HCT116 (cell line): ENCODE results near the gene PAX7. TPM values are rescaled to one million over a fixed set of nuclear protein-coding genes. Genes with fewer than 3 reads are reported as not detected.

Source experiments
- ATAC-seq: fragments of 200-7000 bp; cut with Tn5 transposase; 2 replicates; pipeline ENCODE4 v1.9.1; 2020; ENCODE audit warnings: mild to moderate bottlenecking, moderate library complexity
- BruUV-seq: library from RNA; stranded (reverse); fragments of 400-500 nt; replicated peaks from 2 replicates; lab custom pipeline; 2021; lab: Mats Ljungman, UMichigan
- CTCF ChIA-PET: fragments of 300-600 bp; sonication (Branson Sonifier 250); formaldehyde crosslinking; loops from one replicate; lab custom pipeline; 2021; ENCODE audit warnings: antibody characterized with exemption; lab: Charles Lee
- POLR2A ChIA-PET: fragments of 300-600, 350-600 bp; sonication (Branson Sonifier 250); formaldehyde crosslinking; loops from one replicate; lab custom pipeline; 2021; ENCODE audit warnings: antibody characterized with exemption; lab: Charles Lee
- RAD21 ChIA-PET, 2 experiments: fragments of 300-600 bp; sonication (Branson Sonifier 250); formaldehyde crosslinking; loops; one replicate each; lab custom pipeline; 2023; ENCODE audit warnings: low total read pairs in 2 of 2; ENCODE audit not compliant: uncharacterized antibody in 2 of 2, unreplicated experiment in 2 of 2, low non-redundant PET in 1 of 2; lab: Charles Lee
- DNase-seq: peaks from one replicate; pipeline ENCODE4 v3.0.0-alpha.2; 2010; ENCODE audit warnings: low read depth, low spot score
- H2AFZ ChIP-seq: fragments of 200-600 bp; shearing (Covaris generic), sonication (generic); 2 replicates; pipeline ENCODE4 v1.6.1; 2017; ENCODE audit warnings: low read depth, mixed run types, mixed read lengths, antibody characterized with exemption, low read length; ENCODE audit not compliant: poor library complexity, severe bottlenecking
- H3K27ac ChIP-seq: 2 replicates; pipeline ENCODE4 v1.5.1; 2012; ENCODE audit warnings: low read depth, low read length
- H3K27me3 ChIP-seq: fragments of 200-600 bp; sonication (generic); 2 replicates; pipeline ENCODE4 v1.6.1; 2016; ENCODE audit warnings: mixed run types, low read length, mixed read lengths; ENCODE audit not compliant: insufficient read depth
- H3K36me3 ChIP-seq, 2 experiments: fragments of 200-500 bp in 1 of 2; fragments of 200-600 bp in 1 of 2; sonication (Bioruptor generic) in 1 of 2; sonication (generic) in 1 of 2; 2 replicates each; pipeline versions ENCODE4 v1.5.1 to v1.6.1; 2014 to 2016; ENCODE audit warnings: low read length in 2 of 2, inconsistent platforms in 1 of 2, mixed read lengths in 1 of 2, mixed run types in 1 of 2; ENCODE audit not compliant: insufficient read depth in 2 of 2, control insufficient read depth in 1 of 2
- H3K4me1 ChIP-seq, 2 experiments: fragments of 200-600 bp in 1 of 2; sonication (generic) in 1 of 2; 2 replicates each; pipeline versions ENCODE4 v1.5.1 to v1.6.1; 2012 to 2017; ENCODE audit warnings: low read length in 2 of 2, inconsistent platforms in 1 of 2, mild to moderate bottlenecking in 1 of 2, mixed read lengths in 1 of 2, mixed run types in 1 of 2, moderate library complexity in 1 of 2; ENCODE audit not compliant: insufficient read depth in 2 of 2, control insufficient read depth in 1 of 2
- H3K4me2 ChIP-seq: fragments of 200-600 bp; sonication (generic); 2 replicates; pipeline ENCODE4 v1.6.1; 2017; ENCODE audit warnings: mixed run types, low read length, mixed read lengths
- H3K4me3 ChIP-seq, 2 experiments: fragments of 200-600 bp in 1 of 2; sonication (generic) in 1 of 2; replicated peaks in 1 of 2; 2 replicates each; pipeline ENCODE4 v1.5.1; 2011 to 2016; ENCODE audit warnings: low read length in 2 of 2, control low read depth in 1 of 2, low read depth in 1 of 2, mild to moderate bottlenecking in 1 of 2, mixed read lengths in 1 of 2, mixed run types in 1 of 2
- H3K79me2 ChIP-seq: fragments of 200-600 bp; sonication (generic); 2 replicates; pipeline ENCODE4 v1.6.1; 2017; ENCODE audit warnings: mild to moderate bottlenecking, mixed run types, low read length, moderate library complexity, mixed read lengths; ENCODE audit not compliant: insufficient read depth
- H3K9ac ChIP-seq: fragments of 200-600 bp; sonication (generic); 2 replicates; pipeline ENCODE4 v1.6.1; 2016; ENCODE audit warnings: low read length, mixed read lengths
- H3K9me2 ChIP-seq: fragments of 200-600 bp; sonication (generic), shearing (Covaris generic); 2 replicates; pipeline ENCODE4 v1.6.1; 2017; ENCODE audit warnings: mixed run types, mild to moderate bottlenecking, moderate library complexity; ENCODE audit not compliant: insufficient read depth
- H3K9me3 ChIP-seq, 2 experiments: fragments of 200-500 bp in 1 of 2; fragments of 200-600 bp in 1 of 2; sonication (Bioruptor generic) in 1 of 2; sonication (generic) in 1 of 2; 2 replicates each; pipeline ENCODE4 v1.6.1; 2014 to 2017; ENCODE audit warnings: low read length in 2 of 2, mixed read lengths in 2 of 2, inconsistent platforms in 1 of 2, low read depth in 1 of 2, mild to moderate bottlenecking in 1 of 2, mixed run types in 1 of 2, moderate library complexity in 1 of 2; ENCODE audit not compliant: control insufficient read depth in 1 of 2, insufficient read depth in 1 of 2
- H4K20me1 ChIP-seq: fragments of 200-600 bp; sonication (generic), shearing (Covaris generic); 2 replicates; pipeline ENCODE4 v1.6.1; 2017; ENCODE audit warnings: mixed run types, mild to moderate bottlenecking, moderate library complexity; ENCODE audit not compliant: insufficient read depth
- CEBPB ChIP-seq: IDR thresholded peaks from 2 replicates; pipeline ENCODE4 v1.6.1; 2012; ENCODE audit warnings: low read depth
- EZH2 ChIP-seq: fragments of 200-600 bp; sonication (generic); IDR thresholded peaks from 2 replicates; pipeline ENCODE4 v1.6.1; 2017; ENCODE audit warnings: antibody characterized with exemption, mixed run types
- EZH2phosphoT487 ChIP-seq: fragments of 200-600 bp; IDR thresholded peaks from 2 replicates; pipeline ENCODE4 v1.6.1; 2018; ENCODE audit warnings: antibody characterized with exemption, borderline replicate concordance
- FOSL1 ChIP-seq: IDR thresholded peaks from 2 replicates; pipeline ENCODE4 v1.6.1; 2012; ENCODE audit warnings: low read depth
- RAD21 ChIP-seq: IDR thresholded peaks from 2 replicates; pipeline ENCODE4 v1.6.1; 2012; ENCODE audit warnings: low read depth, mild to moderate bottlenecking
- SP1 ChIP-seq: IDR thresholded peaks from 2 replicates; pipeline ENCODE4 v1.6.1; 2012; ENCODE audit warnings: low read depth
- SRF ChIP-seq: IDR thresholded peaks from 2 replicates; pipeline ENCODE4 v1.6.1; 2012; ENCODE audit warnings: low read depth
- TCF7L2 ChIP-seq: IDR thresholded peaks from 2 replicates; pipeline ENCODE4 v1.7.0; 2011; ENCODE audit warnings: borderline replicate concordance, inconsistent platforms; ENCODE audit not compliant: insufficient read depth, insufficient read length; ENCODE audit errors: extremely low read depth
- ZFX ChIP-seq: fragments of 450-650 bp; IDR thresholded peaks from 2 replicates; pipeline ENCODE4 v1.6.1; 2017
- intact Hi-C: fragments of 100-400 bp; cut with micrococcal nuclease; formaldehyde crosslinking; loops from 2 replicates; pipeline ENCODE4 v1.10.0; 2022
- total RNA-seq: library from RNA; stranded (reverse); gene quantifications from one replicate; pipeline ENCODE4 v1.2.1, GENCODE V29; 2021; ENCODE audit not compliant: unreplicated experiment
- TF ChIP-seq, protein P1 (sequence below): IDR thresholded peaks from 2 replicates; pipeline ENCODE4 v1.6.1; 2011; ENCODE audit warnings: mild to moderate bottlenecking, low read length, moderate library complexity; ENCODE audit not compliant: insufficient replicate concordance; ENCODE audit errors: extremely low read depth

PAX7 gene
- total RNA-seq, 1 experiment from 2014 or later, result not detected

DNA sequence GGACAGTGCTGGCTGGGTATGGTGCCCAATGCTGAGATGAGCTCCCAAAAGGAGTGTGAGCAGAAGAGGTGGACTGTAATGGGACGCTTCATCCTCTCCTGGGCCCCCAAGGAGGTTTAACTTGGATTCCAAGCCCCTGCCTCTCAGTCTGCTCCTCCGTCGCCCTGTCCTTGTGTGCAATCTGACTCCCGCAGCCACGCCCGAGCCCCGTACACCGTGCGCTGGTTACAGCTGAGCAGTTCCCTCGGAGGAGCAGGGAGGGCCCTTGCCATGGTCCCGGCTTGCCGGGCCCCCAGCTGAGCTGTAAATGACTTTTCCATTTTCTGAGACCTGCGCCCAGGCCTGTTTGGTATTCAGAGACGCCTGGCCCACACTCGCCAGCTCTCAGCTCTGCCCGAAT, 53.7 kb downstream of the PAX7 start:
- no TSS peak for BruUV-seq
- Histone ChIP-seq H3K27me3 (no peaks in the 10 kb centered on the region), H3K27ac (no peak overlapping the region), H3K4me3 (no peak overlapping the region), H3K9me2 (no peaks in the 10 kb centered on the region), H3K4me1 (no peaks in the 10 kb centered on the region; a peak in 2 of 4 replicates), H2AFZ (no peak overlapping the region), H3K9ac (no peak overlapping the region), H4K20me1 (no peaks in the 10 kb centered on the region), H3K9me3 (no peaks in the 10 kb centered on the region), H3K4me2 (no peak overlapping the region), H3K36me3 (no peaks in the 10 kb centered on the region), H3K79me2 (no peaks in the 10 kb centered on the region)
- RAD21 ChIA-PET, result no interaction called here
- CTCF ChIA-PET, result no interaction called here
- POLR2A ChIA-PET, result no interaction called here
- TF ChIP-seq SP1, result no peak
- TF ChIP-seq TCF7L2, result no peak
- TF ChIP-seq EZH2phosphoT487, result no peak
- no peak for TF ChIP-seq EZH2
- TF ChIP-seq SRF, result no peak
- TF ChIP-seq, protein P1, sequence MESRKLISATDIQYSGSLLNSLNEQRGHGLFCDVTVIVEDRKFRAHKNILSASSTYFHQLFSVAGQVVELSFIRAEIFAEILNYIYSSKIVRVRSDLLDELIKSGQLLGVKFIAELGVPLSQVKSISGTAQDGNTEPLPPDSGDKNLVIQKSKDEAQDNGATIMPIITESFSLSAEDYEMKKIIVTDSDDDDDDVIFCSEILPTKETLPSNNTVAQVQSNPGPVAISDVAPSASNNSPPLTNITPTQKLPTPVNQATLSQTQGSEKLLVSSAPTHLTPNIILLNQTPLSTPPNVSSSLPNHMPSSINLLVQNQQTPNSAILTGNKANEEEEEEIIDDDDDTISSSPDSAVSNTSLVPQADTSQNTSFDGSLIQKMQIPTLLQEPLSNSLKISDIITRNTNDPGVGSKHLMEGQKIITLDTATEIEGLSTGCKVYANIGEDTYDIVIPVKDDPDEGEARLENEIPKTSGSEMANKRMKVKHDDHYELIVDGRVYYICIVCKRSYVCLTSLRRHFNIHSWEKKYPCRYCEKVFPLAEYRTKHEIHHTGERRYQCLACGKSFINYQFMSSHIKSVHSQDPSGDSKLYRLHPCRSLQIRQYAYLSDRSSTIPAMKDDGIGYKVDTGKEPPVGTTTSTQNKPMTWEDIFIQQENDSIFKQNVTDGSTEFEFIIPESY, result no peak
- TF ChIP-seq CEBPB, result no peak
- ATAC-seq, result no peak
- no peak for DNase-seq
- intact Hi-C loops, result no loop called here

DNA sequence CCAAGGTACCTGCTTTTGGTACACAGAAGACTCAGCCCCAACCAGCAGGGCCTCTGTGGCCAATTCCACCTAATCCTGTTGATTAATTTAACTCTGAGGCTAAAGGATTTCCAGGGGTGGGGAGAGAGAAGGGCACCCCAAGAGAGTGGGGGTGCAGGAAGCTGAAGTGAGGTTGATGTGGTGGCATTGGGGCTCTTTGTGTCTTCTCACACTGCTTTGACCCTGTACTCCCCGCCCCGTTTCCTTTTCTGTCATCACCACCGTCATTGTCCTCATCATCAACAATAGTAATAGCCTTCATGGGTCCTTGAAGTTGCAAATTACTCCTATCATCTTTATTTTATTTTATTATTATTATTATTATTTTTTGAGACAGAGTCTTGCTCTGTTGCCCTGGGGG, 55.9 kb downstream of the PAX7 start:
- Histone ChIP-seq H2AFZ (no peak overlapping the region), H3K79me2 (no peaks in the 10 kb centered on the region), H3K36me3 (no peaks in the 10 kb centered on the region), H3K9me2 (no peaks in the 10 kb centered on the region), H4K20me1 (no peaks in the 10 kb centered on the region), H3K4me1 (no peaks in the 10 kb centered on the region; a peak in 2 of 4 replicates), H3K27ac (no peak overlapping the region), H3K4me2 (no peak overlapping the region), H3K9ac (no peak overlapping the region), H3K27me3 (no peaks in the 10 kb centered on the region), H3K9me3 (no peaks in the 10 kb centered on the region), H3K4me3 (no peak overlapping the region)
- ChIA-PET RAD21 (no interaction called here), CTCF (no interaction called here), POLR2A (no interaction called here)
- intact Hi-C loops, result no loop called here
- TF ChIP-seq FOSL1, result no peak
- no peak for TF ChIP-seq RAD21
- TF ChIP-seq ZFX, result no peak
- DNase-seq (no peak), ATAC-seq (no peak)
- no TSS peak for BruUV-seq
